SU-DHL-6 (cell line): ENCODE results near the gene UBE2Q2.
"Not testable (repeated sequence)": the region's sequence is repeated elsewhere in the genome, so short reads cannot be mapped to it uniquely, and the experiment has no call there.

ENCODE experiments used
- H2AFZ ChIP-seq: fragments of 200-600 bp; sonication (generic); 2 replicates; pipeline ENCODE4 v1.6.1; 2014; ENCODE audit warnings: low read depth, mild to moderate bottlenecking, moderate library complexity, mixed read lengths, antibody characterized with exemption, low read length; ENCODE audit not compliant: severe bottlenecking
- H3F3A ChIP-seq: fragments of 200-600 bp; shearing (Covaris generic); 2 replicates; pipeline ENCODE4 v1.6.0; 2016; ENCODE audit warnings: antibody characterized with exemption, mild to moderate bottlenecking; ENCODE audit not compliant: insufficient read depth
- H3K27ac ChIP-seq: fragments of 200-600 bp; sonication (generic); 2 replicates; pipeline ENCODE4 v1.5.1; 2016; ENCODE audit warnings: low read depth, mild to moderate bottlenecking, low read length, moderate library complexity, mixed read lengths
- H3K27me3 ChIP-seq: fragments of 200-600 bp; sonication (generic), shearing (Covaris generic); 2 replicates; pipeline ENCODE4 v1.6.0; 2014; ENCODE audit warnings: mild to moderate bottlenecking, low read length
- H3K36me3 ChIP-seq: fragments of 200-600 bp; sonication (generic); 2 replicates; pipeline ENCODE4 v1.6.1; 2014; ENCODE audit warnings: mild to moderate bottlenecking, low read length, mixed read lengths
- H3K4me2 ChIP-seq: fragments of 300-600, 200-600 bp; shearing (Covaris generic), sonication (generic); 2 replicates; pipeline ENCODE4 v1.6.0; 2014; ENCODE audit warnings: low read length, low read depth, mild to moderate bottlenecking; ENCODE audit not compliant: poor library complexity, severe bottlenecking
- H3K4me3 ChIP-seq: fragments of 200-600 bp; sonication (generic); 2 replicates; pipeline ENCODE4 v1.5.1; 2014; ENCODE audit warnings: antibody characterized with exemption, low read length, mild to moderate bottlenecking, mixed read lengths; ENCODE audit not compliant: insufficient read depth, poor library complexity, severe bottlenecking
- H3K79me2 ChIP-seq: fragments of 200-600 bp; sonication (generic); 2 replicates; pipeline ENCODE4 v1.6.1; 2014; ENCODE audit warnings: mild to moderate bottlenecking, low read length, moderate library complexity; ENCODE audit not compliant: insufficient read depth
- H3K9ac ChIP-seq: fragments of 200-600 bp; sonication (generic); 2 replicates; pipeline ENCODE4 v1.7.0; 2014; ENCODE audit warnings: mild to moderate bottlenecking, low read length
- H3K9me2 ChIP-seq: fragments of 200-600 bp; sonication (generic); replicated peaks from 2 replicates; pipeline ENCODE4 v1.6.1; 2014; ENCODE audit warnings: low read length; ENCODE audit not compliant: insufficient read depth
- H3K9me3 ChIP-seq: fragments of 200-600 bp; sonication (generic); 2 replicates; pipeline ENCODE4 v1.6.1; 2014; ENCODE audit warnings: low read length, mixed read lengths; ENCODE audit not compliant: insufficient read depth
- H4K20me1 ChIP-seq: fragments of 200-600 bp; sonication (generic); 2 replicates; pipeline ENCODE4 v1.6.1; 2014; ENCODE audit warnings: low read depth, mild to moderate bottlenecking, antibody characterized with exemption, low read length, moderate library complexity, mixed read lengths
- EZH2phosphoT487 ChIP-seq: fragments of 200-600 bp; sonication (generic), shearing (Covaris generic); conservative IDR thresholded peaks from 2 replicates; pipeline ENCODE4 v1.6.1; 2018; ENCODE audit warnings: mild to moderate bottlenecking, antibody characterized with exemption, low read length, moderate library complexity, mixed read lengths
- TF ChIP-seq, protein P1 (sequence below): fragments of 200-600 bp; sonication (generic); IDR thresholded peaks from one replicate; pipeline ENCODE4 v1.5.1; 2017; ENCODE audit warnings: antibody characterized with exemption, mild to moderate bottlenecking, low read length, moderate library complexity; ENCODE audit not compliant: insufficient read depth, poor library complexity, severe bottlenecking

Gene UBE2Q2

DNA sequence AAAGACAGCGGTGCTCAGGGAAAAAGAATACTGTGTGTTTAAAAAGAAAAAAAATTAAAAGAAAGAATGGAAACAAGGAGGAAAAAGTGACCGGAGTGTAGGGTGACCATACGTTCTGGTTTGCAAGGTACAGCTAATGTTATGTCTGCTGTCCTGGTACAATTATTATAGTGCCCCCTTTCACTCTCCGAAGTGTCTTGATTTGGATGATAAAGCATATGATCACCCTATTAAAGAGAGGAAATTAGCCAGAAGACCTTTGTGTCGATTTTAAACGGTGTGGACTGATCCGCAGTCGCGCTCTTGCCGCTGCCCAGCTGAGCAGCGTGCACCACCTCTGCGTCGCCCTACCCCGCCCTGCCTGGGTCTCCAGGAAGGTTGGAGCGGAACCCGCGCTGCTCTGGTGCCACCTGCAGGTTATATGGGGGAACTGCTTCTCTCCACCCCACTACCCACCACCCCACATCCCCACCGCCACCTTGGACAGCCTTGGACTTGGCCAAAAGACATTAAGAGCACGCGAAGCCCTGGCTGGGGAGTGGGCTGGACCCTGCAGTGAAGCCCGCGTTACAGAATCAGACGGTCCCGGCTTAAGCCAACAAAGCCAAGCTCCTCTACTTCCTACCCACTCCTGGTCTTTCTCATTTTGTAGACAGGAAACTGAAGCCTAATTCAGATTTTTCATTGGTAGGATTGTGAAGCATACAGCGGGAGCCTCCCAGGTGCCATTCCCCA, 41.2 kb upstream of the UBE2Q2 start:
- TF ChIP-seq, protein P1, sequence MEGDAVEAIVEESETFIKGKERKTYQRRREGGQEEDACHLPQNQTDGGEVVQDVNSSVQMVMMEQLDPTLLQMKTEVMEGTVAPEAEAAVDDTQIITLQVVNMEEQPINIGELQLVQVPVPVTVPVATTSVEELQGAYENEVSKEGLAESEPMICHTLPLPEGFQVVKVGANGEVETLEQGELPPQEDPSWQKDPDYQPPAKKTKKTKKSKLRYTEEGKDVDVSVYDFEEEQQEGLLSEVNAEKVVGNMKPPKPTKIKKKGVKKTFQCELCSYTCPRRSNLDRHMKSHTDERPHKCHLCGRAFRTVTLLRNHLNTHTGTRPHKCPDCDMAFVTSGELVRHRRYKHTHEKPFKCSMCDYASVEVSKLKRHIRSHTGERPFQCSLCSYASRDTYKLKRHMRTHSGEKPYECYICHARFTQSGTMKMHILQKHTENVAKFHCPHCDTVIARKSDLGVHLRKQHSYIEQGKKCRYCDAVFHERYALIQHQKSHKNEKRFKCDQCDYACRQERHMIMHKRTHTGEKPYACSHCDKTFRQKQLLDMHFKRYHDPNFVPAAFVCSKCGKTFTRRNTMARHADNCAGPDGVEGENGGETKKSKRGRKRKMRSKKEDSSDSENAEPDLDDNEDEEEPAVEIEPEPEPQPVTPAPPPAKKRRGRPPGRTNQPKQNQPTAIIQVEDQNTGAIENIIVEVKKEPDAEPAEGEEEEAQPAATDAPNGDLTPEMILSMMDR, result peak; percentile 50
- TF ChIP-seq EZH2phosphoT487, result no peak
- Histone ChIP-seq H3K27me3 (no peaks in the 10 kb centered on the region), H3K9me2 (no peaks in the 10 kb centered on the region), H4K20me1 (no peaks in the 10 kb centered on the region), H2AFZ (no peak overlapping the region), H3K9ac (0 out of 2 replicates have a peak overlapping the region, but pooled peaks have one; percentile 9), H3K36me3 (no peaks in the 10 kb centered on the region), H3F3A (no peaks in the 10 kb centered on the region), H3K4me3 (no peak overlapping the region), H3K4me2 (peak overlapping the region; percentile 40), H3K79me2 (no peaks in the 10 kb centered on the region), H3K27ac (no peak overlapping the region), H3K9me3 (no peaks in the 10 kb centered on the region)

- not testable (repeated sequence) for H2AFZ ChIP-seq
Measured at GRCh38 chr15:75807486-75807885, 35.8 kb upstream of the UBE2Q2 start.

DNA sequence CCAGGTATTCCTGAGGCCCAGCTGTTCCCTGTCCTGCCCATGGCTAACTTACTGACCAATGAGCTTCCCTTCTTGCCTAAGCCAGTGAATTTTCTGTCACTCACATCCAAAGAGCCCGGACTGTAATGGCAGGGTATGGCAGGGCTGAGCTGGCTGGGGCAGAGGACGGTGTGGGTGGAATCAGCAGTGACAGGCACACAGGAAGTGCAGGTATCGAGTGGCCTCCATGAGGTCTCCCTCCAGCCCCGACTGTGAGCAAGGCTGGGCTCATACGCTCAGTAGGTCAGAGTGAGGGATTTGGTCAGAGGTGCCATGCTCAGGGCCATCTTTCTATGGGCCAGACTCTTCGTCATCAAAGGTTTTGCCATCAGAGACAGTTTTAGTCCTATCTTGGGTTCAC, 35.2 kb upstream of the UBE2Q2 start:
- H2AFZ ChIP-seq, H3F3A ChIP-seq: not testable (repeated sequence)

More at GRCh38 chr15:75807486-75807885, 35.8 kb upstream of the UBE2Q2 start:
- not testable (repeated sequence) for H3K36me3 ChIP-seq, H4K20me1 ChIP-seq, H3K79me2 ChIP-seq, H3K9me3 ChIP-seq, H3K27me3 ChIP-seq, H3K4me3 ChIP-seq, H3K4me2 ChIP-seq, H3K9me2 ChIP-seq, H3F3A ChIP-seq, H3K27ac ChIP-seq, H3K9ac ChIP-seq

GRCh38 chr15:75808563-75808962, 34.7 kb upstream of the UBE2Q2 start:
- H3K4me3 ChIP-seq, result no peak overlapping the region
- no peak for TF ChIP-seq EZH2phosphoT487
- TF ChIP-seq, protein P1, result no peak
- no peaks in the 10 kb centered on the region for H3K9me2 ChIP-seq
- H3K79me2 ChIP-seq, result no peaks in the 10 kb centered on the region
- H3K27ac ChIP-seq, result no peak overlapping the region
- H3K36me3 ChIP-seq, result no peaks in the 10 kb centered on the region
- H3K9ac ChIP-seq, result no peak overlapping the region
- no peaks in the 10 kb centered on the region for H3K27me3 ChIP-seq
- H2AFZ ChIP-seq, result no peak overlapping the region
- no peaks in the 10 kb centered on the region for H3K9me3 ChIP-seq
- H3F3A ChIP-seq, result no peaks in the 10 kb centered on the region
- H4K20me1 ChIP-seq, result no peaks in the 10 kb centered on the region
- H3K4me2 ChIP-seq, result no peak overlapping the region

More for the DNA sequence above, 35.2 kb upstream of the UBE2Q2 start:
- not testable (repeated sequence) for H3K36me3 ChIP-seq, H4K20me1 ChIP-seq, H3K9me3 ChIP-seq, H3K4me2 ChIP-seq, H3K27ac ChIP-seq, H3K9me2 ChIP-seq, H3K9ac ChIP-seq, H3K27me3 ChIP-seq, H3K4me3 ChIP-seq, H3K79me2 ChIP-seq
